K562 (cell line): ENCODE measurements around the gene A1BG. TPM values are rescaled to one million over a fixed set of nuclear protein-coding genes. Genes with fewer than 3 reads are reported as not detected.

Experiments
- CBFB ChIP-seq: sonication (generic); formaldehyde crosslinking; IDR thresholded peaks from 2 replicates; pipeline ENCODE4 v1.4.0; 2020; ENCODE audit warnings: mild to moderate bottlenecking, missing genetic modification reagents
- HMGXB4 ChIP-seq: sonication (generic); formaldehyde crosslinking; IDR thresholded peaks from 2 replicates; pipeline ENCODE4 v1.8.1; 2023; ENCODE audit warnings: mild to moderate bottlenecking, missing genetic modification reagents
- IRF9 ChIP-seq: fragments of 450-650 bp; IDR thresholded peaks from 2 replicates; pipeline ENCODE4 v1.6.1; 2016; ENCODE audit warnings: missing biosample characterization, missing genetic modification characterization
- KLF16 ChIP-seq: IDR thresholded peaks from 2 replicates; pipeline ENCODE4 v1.6.1; 2016; ENCODE audit warnings: antibody characterized with exemption
- MED1 ChIP-seq: sonication (generic); formaldehyde crosslinking; IDR thresholded peaks from 2 replicates; pipeline ENCODE4 v1.8.1; 2023; ENCODE audit warnings: missing genetic modification reagents, borderline replicate concordance
- MLLT1 ChIP-seq, 2 experiments: fragments of 450-650 bp; IDR thresholded peaks; 2 replicates each; pipeline ENCODE4 v1.6.1; 2016
- SMARCA5 ChIP-seq: fragments of 450-650 bp; IDR thresholded peaks from 2 replicates; pipeline ENCODE4 v1.6.1; 2016
- STAG1 ChIP-seq: sonication (generic); formaldehyde crosslinking; IDR thresholded peaks from 2 replicates; pipeline ENCODE4 v1.5.0; 2020; ENCODE audit warnings: missing genetic modification reagents, borderline replicate concordance
- TAF7 ChIP-seq: fragments of 450-650 bp; IDR thresholded peaks from 2 replicates; pipeline ENCODE4 v1.6.1; 2016; ENCODE audit warnings: missing genetic modification characterization, missing compliant biosample characterization
- U2AF1 ChIP-seq: fragments of 200-400 bp; formaldehyde crosslinking; optimal IDR thresholded peaks from 2 replicates; pipeline ENCODE3; 2017; ENCODE audit warnings: mild to moderate bottlenecking, low read depth, low read length, moderate library complexity
- ZC3H11A ChIP-seq: IDR thresholded peaks from 2 replicates; pipeline ENCODE4 v1.6.1; 2012; ENCODE audit warnings: low read depth, low read length, improper control_type of control experiment
- ZKSCAN1 ChIP-seq: fragments of 150-350 bp; IDR thresholded peaks from 2 replicates; pipeline ENCODE4 v1.6.1; 2016; ENCODE audit warnings: low read depth, low read length
- ZNF143 ChIP-seq: sonication (generic); formaldehyde crosslinking; IDR thresholded peaks from 2 replicates; pipeline ENCODE4 v1.9.0; 2022; ENCODE audit warnings: mild to moderate bottlenecking, missing genetic modification reagents
- polyA plus RNA-seq, 8 experiments: library from polyadenylated mRNA; depleted of rRNA in 4 of 8; stranded (reverse) in 5 of 8; unstranded in 3 of 8; fragments of >200 nt; fragmentation: Nextera tagmentation in 2 of 8; fragmentation: Illumina TruSeq in 1 of 8; extraction: Ambion mirVana in 2 of 8; extraction: Trizol in 1 of 8; gene quantifications; 2 replicates each; pipeline versions ENCODE4 v1.2.1 to v1.2.3, GENCODE V29; 2011 to 2014; ENCODE audit warnings: inconsistent platforms in 1 of 8, missing spikeins in 1 of 8
- total RNA-seq, 7 experiments: library from RNA; depleted of rRNA in 6 of 7; stranded (reverse); fragments of >200 nt in 6 of 7; fragmentation: Illumina TruSeq in 2 of 7; extraction: Trizol in 2 of 7; gene quantifications; 2 replicates each; pipeline versions ENCODE4 v1.2.1 to v1.2.3, GENCODE V29; 2011 to 2021; ENCODE audit warnings: low replicate concordance in 1 of 7
- TF ChIP-seq, protein P1 (sequence below): fragments of 200-800 bp; sonication (Bioruptor generic); IDR thresholded peaks from 2 replicates; pipeline ENCODE4 v1.6.1; 2017; ENCODE audit warnings: missing genetic modification characterization, missing compliant biosample characterization
- TF ChIP-seq, protein P2 (sequence below): fragments of 250-450 bp; sonication (Bioruptor Pico); IDR thresholded peaks from 2 replicates; pipeline ENCODE4 v1.5.0; 2021; ENCODE audit warnings: mild to moderate bottlenecking, borderline replicate concordance
- TF ChIP-seq, protein P3 (sequence below): fragments of 450-650 bp; IDR thresholded peaks from one replicate; pipeline ENCODE4 v1.6.1; 2018; ENCODE audit warnings: mild to moderate bottlenecking, moderate library complexity; ENCODE audit not compliant: partially characterized antibody
- TF ChIP-seq, protein P4 (sequence below): sonication (generic); formaldehyde crosslinking; IDR thresholded peaks from 2 replicates; pipeline ENCODE4 v1.9.0; 2022; ENCODE audit warnings: mild to moderate bottlenecking, missing genetic modification reagents

A1BG gene
- total and polyA plus RNA-seq, 9 of the 15 experiments (the other 6 are each of a cell fraction or from before 2014, with no cell fraction given): 0.10 to 19.8 (median 2.6) TPM

DNA sequence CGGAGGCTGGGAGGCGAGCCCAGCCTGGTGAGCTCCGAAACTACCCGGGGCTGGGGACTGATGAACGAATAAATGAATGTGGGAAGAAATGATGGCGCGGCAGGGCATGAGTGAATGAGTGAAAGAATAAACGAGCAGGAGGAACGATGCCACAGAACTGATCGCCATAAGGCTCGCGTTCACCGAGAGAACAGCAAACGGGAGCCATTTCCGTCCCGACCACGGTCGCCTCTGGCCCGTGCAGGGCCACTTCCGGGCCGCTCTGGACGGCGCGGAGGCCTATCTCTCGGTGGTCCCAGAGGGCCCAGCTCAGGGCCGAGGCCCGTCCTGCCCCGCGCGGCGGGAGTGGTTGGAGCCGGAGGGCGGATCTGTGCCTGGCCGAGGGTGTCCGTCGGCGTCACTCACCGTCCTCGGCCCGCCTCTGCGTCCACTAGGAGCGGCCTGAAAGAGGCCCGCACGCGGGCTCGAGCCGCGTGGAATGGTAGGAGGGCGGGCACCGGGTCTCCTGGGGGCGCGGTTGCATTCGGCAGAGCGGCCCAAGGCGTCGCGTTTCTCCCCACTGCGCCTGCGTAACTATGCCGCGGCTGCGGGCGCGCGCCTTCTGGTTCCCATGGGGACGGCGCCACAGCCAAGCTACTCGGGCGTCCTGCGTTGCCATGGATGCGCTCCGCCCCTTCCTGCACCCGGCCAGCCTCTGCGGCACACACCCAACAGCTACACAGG is 9.1 kb upstream of the A1BG start, which contains the start of gene ZNF497 (continued):
- TF ChIP-seq, protein P1, sequence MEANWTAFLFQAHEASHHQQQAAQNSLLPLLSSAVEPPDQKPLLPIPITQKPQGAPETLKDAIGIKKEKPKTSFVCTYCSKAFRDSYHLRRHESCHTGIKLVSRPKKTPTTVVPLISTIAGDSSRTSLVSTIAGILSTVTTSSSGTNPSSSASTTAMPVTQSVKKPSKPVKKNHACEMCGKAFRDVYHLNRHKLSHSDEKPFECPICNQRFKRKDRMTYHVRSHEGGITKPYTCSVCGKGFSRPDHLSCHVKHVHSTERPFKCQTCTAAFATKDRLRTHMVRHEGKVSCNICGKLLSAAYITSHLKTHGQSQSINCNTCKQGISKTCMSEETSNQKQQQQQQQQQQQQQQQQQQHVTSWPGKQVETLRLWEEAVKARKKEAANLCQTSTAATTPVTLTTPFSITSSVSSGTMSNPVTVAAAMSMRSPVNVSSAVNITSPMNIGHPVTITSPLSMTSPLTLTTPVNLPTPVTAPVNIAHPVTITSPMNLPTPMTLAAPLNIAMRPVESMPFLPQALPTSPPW (CRISPR knock-in tag): no peak; the same call in 1 of the 2 replicates
- no peak for TF ChIP-seq KLF16
- TF ChIP-seq, protein P2, sequence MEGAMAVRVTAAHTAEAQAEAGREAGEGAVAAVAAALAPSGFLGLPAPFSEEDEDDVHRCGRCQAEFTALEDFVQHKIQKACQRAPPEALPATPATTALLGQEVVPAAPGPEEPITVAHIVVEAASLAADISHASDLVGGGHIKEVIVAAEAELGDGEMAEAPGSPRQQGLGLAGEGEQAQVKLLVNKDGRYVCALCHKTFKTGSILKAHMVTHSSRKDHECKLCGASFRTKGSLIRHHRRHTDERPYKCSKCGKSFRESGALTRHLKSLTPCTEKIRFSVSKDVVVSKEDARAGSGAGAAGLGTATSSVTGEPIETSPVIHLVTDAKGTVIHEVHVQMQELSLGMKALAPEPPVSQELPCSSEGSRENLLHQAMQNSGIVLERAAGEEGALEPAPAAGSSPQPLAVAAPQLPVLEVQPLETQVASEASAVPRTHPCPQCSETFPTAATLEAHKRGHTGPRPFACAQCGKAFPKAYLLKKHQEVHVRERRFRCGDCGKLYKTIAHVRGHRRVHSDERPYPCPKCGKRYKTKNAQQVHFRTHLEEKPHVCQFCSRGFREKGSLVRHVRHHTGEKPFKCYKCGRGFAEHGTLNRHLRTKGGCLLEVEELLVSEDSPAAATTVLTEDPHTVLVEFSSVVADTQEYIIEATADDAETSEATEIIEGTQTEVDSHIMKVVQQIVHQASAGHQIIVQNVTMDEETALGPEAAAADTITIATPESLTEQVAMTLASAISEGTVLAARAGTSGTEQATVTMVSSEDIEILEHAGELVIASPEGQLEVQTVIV (CRISPR knock-in tag): no peak
- TF ChIP-seq, protein P3, sequence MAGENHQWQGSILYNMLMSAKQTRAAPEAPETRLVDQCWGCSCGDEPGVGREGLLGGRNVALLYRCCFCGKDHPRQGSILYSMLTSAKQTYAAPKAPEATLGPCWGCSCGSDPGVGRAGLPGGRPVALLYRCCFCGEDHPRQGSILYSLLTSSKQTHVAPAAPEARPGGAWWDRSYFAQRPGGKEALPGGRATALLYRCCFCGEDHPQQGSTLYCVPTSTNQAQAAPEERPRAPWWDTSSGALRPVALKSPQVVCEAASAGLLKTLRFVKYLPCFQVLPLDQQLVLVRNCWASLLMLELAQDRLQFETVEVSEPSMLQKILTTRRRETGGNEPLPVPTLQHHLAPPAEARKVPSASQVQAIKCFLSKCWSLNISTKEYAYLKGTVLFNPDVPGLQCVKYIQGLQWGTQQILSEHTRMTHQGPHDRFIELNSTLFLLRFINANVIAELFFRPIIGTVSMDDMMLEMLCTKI: no peak
- no peak for TF ChIP-seq HMGXB4
- TF ChIP-seq MED1 (CRISPR knock-in tag): no peak
- TF ChIP-seq ZC3H11A: no peak
- TF ChIP-seq, protein P4, sequence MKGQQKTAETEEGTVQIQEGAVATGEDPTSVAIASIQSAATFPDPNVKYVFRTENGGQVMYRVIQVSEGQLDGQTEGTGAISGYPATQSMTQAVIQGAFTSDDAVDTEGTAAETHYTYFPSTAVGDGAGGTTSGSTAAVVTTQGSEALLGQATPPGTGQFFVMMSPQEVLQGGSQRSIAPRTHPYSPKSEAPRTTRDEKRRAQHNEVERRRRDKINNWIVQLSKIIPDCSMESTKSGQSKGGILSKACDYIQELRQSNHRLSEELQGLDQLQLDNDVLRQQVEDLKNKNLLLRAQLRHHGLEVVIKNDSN (CRISPR knock-in tag): no peak
- TF ChIP-seq MLLT1 (IDR thresholded peaks at IDR 0.05): peak; percentile 9 to 83; a peak in 2 of 4 replicates
- TF ChIP-seq TAF7 (tag): peak; percentile 87
- no peak for TF ChIP-seq CBFB (CRISPR knock-in tag)
- peak; percentile 66 for TF ChIP-seq ZNF143 (CRISPR knock-in tag)
- peak; percentile 66 for TF ChIP-seq U2AF1
- TF ChIP-seq IRF9: no peak
- peak; percentile 11; the same call in 1 of the 2 replicates for TF ChIP-seq SMARCA5
- no peak for TF ChIP-seq ZKSCAN1
- no peak for TF ChIP-seq STAG1
